Islet of Langerhans (tissue), 1 donor: ENCODE results near the gene CAMK1G.
A peak's percentile ranks its signal among the peaks of the same experiment; 100 is the strongest.

ENCODE experiments used
- FAIRE-seq: peaks from one replicate; lab custom pipeline; 2011; peaks lifted over from hg19 to GRCh38; lab: Jason Lieb, UNC

The CAMK1G gene

GRCh38 chr1:209565759-209566678 is 17.5 kb upstream of the CAMK1G start:
- FAIRE-seq, result peak; percentile 96

- no peak for FAIRE-seq
Observed at GRCh38 chr1:209567698-209568175, 15.8 kb upstream of the CAMK1G start.

GRCh38 chr1:209569455-209570207 is 13.9 kb upstream of the CAMK1G start:
- peak; percentile 53 for FAIRE-seq

GRCh38 chr1:209570743-209571142 is 12.8 kb upstream of the CAMK1G start:
- no peak for FAIRE-seq

- FAIRE-seq, result no peak
Observed at GRCh38 chr1:209576392-209577197, 6.9 kb upstream of the CAMK1G start.

GRCh38 chr1:209577346-209577745 is 6.2 kb upstream of the CAMK1G start:
- no peak for FAIRE-seq

GRCh38 chr1:209580577-209580976 is 2.9 kb upstream of the CAMK1G start:
- no peak for FAIRE-seq

GRCh38 chr1:209584231-209584672 is 738 bp downstream of the CAMK1G start:
- FAIRE-seq, result no peak

- FAIRE-seq, result no peak
Observed at GRCh38 chr1:209585197-209585596, 1.7 kb downstream of the CAMK1G start.

- no peak for FAIRE-seq
Observed at GRCh38 chr1:209585672-209586071, 2.2 kb downstream of the CAMK1G start.

GRCh38 chr1:209586221-209586740 is 2.8 kb downstream of the CAMK1G start:
- no peak for FAIRE-seq

- FAIRE-seq, result no peak
Observed at GRCh38 chr1:209587789-209588188, 4.3 kb downstream of the CAMK1G start.

GRCh38 chr1:209589440-209589839 is 5.9 kb downstream of the CAMK1G start:
- FAIRE-seq, result no peak

- FAIRE-seq, result no peak
Observed at GRCh38 chr1:209589863-209590262, 6.3 kb downstream of the CAMK1G start.

- FAIRE-seq, result no peak
Observed at GRCh38 chr1:209590405-209590804, 6.9 kb downstream of the CAMK1G start.

GRCh38 chr1:209593747-209594146 is 10.2 kb downstream of the CAMK1G start:
- no peak for FAIRE-seq

GRCh38 chr1:209594440-209594839 is 10.9 kb downstream of the CAMK1G start:
- FAIRE-seq, result no peak

GRCh38 chr1:209595028-209595427 is 11.5 kb downstream of the CAMK1G start:
- FAIRE-seq, result no peak

GRCh38 chr1:209595599-209596285 is 12.2 kb downstream of the CAMK1G start:
- FAIRE-seq, result no peak

- no peak for FAIRE-seq
Observed at GRCh38 chr1:209597499-209597898, 14.0 kb downstream of the CAMK1G start.

- FAIRE-seq, result no peak
Observed at GRCh38 chr1:209598227-209598626, 14.7 kb downstream of the CAMK1G start.
